HepG2 (cell line): Measurements from ENCODE around the gene PASD1. TPM values are rescaled to one million over a fixed set of nuclear protein-coding genes. Genes with fewer than 3 reads are reported as not detected.

Source experiments
- ATAC-seq: fragments of 200-7000 bp; cut with Tn5 transposase; 3 replicates; pipeline ENCODE4 v1.9.1; 2020; ENCODE audit warnings: mild to moderate bottlenecking, moderate library complexity
- BruUV-seq: library from RNA; stranded (reverse); fragments of 400-500 nt; replicated peaks from 2 replicates; lab custom pipeline; 2021; lab: Mats Ljungman, UMichigan
- CTCF ChIA-PET: fragments of 300-600 bp; formaldehyde crosslinking; extraction: SDS; loops from one replicate; lab custom pipeline; 2021; ENCODE audit warnings: low total read pairs, inconsistent platforms, low intra/inter-chr PET ratio; lab: Yijun Ruan, JAX
- POLR2A ChIA-PET: fragments of 350-600 bp; sonication (Branson Sonifier 250); formaldehyde crosslinking; loops from one replicate; lab custom pipeline; 2020; ENCODE audit warnings: antibody characterized with exemption, inconsistent platforms; lab: Yijun Ruan, JAX
- DNase-seq: peaks from one replicate; pipeline ENCODE4 v3.0.0-alpha.2; 2015; ENCODE audit warnings: low spot score
- FAIRE-seq: peaks from 3 replicates; lab custom pipeline; 2011; peaks lifted over from hg19 to GRCh38; lab: Jason Lieb, UNC
- H2AFZ ChIP-seq: one replicate; pipeline ENCODE4 v1.6.1; 2011; ENCODE audit warnings: low read length, inconsistent platforms
- H3K27ac ChIP-seq: fragments of 300-600 bp; 3 replicates; pipeline ENCODE4 v1.8.0; 2011; ENCODE audit warnings: mixed run types, mild to moderate bottlenecking, mixed read lengths, low read length, inconsistent platforms; ENCODE audit not compliant: insufficient read depth; ENCODE audit errors: extremely low read length
- H3K27me3 ChIP-seq, 2 experiments: fragments of 200-600 bp in 1 of 2; 2 replicates in 1 of 2; 3 replicates in 1 of 2; pipeline versions ENCODE4 v1.6.0 to v1.8.0; 2011; ENCODE audit warnings: low read length in 2 of 2, mild to moderate bottlenecking in 2 of 2, moderate library complexity in 2 of 2, inconsistent platforms in 1 of 2; ENCODE audit not compliant: insufficient read depth in 2 of 2, control insufficient read depth in 1 of 2
- H3K36me3 ChIP-seq, 2 experiments: fragments of 200-600 bp in 1 of 2; replicated peaks in 1 of 2; 2 replicates in 1 of 2; 3 replicates in 1 of 2; pipeline versions ENCODE4 v1.5.1 to v1.8.0; 2011; ENCODE audit warnings: low read length in 2 of 2, inconsistent platforms in 1 of 2; ENCODE audit not compliant: insufficient read depth in 2 of 2, control insufficient read depth in 1 of 2
- H3K4me1 ChIP-seq: 2 replicates; pipeline ENCODE4 v1.5.1; 2012; ENCODE audit warnings: low read length, inconsistent platforms; ENCODE audit not compliant: insufficient read depth
- H3K4me2 ChIP-seq: 2 replicates; pipeline ENCODE4 v1.6.0; 2011; ENCODE audit warnings: low read depth, low read length, inconsistent platforms
- H3K4me3 ChIP-seq, 3 experiments: fragments of 200-600 bp in 1 of 3; sonication (generic), shearing (Covaris generic) in 1 of 3; replicated peaks in 1 of 3; 2 replicates each; pipeline ENCODE4 v1.5.1; 2011 to 2016; ENCODE audit warnings: low read length in 3 of 3, inconsistent platforms in 2 of 3, low read depth in 2 of 3, mild to moderate bottlenecking in 2 of 3, control low read depth in 1 of 3, mixed read lengths in 1 of 3; ENCODE audit not compliant: insufficient read depth in 1 of 3
- H3K79me2 ChIP-seq: one replicate; pipeline ENCODE4 v1.6.1; 2011; ENCODE audit warnings: low read length, inconsistent platforms; ENCODE audit not compliant: insufficient read depth
- H3K9ac ChIP-seq: 2 replicates; pipeline ENCODE4 v1.6.0; 2011; ENCODE audit warnings: mild to moderate bottlenecking, low read depth, low read length, inconsistent platforms; ENCODE audit not compliant: insufficient read depth
- H3K9me3 ChIP-seq: 2 replicates; pipeline ENCODE4 v1.5.1; 2012; ENCODE audit warnings: mild to moderate bottlenecking, low read length
- H4K20me1 ChIP-seq: 2 replicates; pipeline ENCODE4 v1.6.0; 2011; ENCODE audit warnings: inconsistent platforms, mild to moderate bottlenecking, low read length, moderate library complexity; ENCODE audit not compliant: insufficient read depth
- CTCF ChIP-seq: sonication (generic); formaldehyde crosslinking; IDR thresholded peaks from 2 replicates; pipeline ENCODE4 v1.5.0; 2020; ENCODE audit warnings: mild to moderate bottlenecking, missing genetic modification reagents, moderate library complexity
- FIP1L1 ChIP-seq: fragments of 200-400 bp; formaldehyde crosslinking; IDR thresholded peaks from 2 replicates; pipeline ENCODE4 v1.6.1; 2018; ENCODE audit warnings: low read depth, mild to moderate bottlenecking, low read length, moderate library complexity, borderline replicate concordance; ENCODE audit not compliant: insufficient read depth
- GRHL1 ChIP-seq: sonication (generic); formaldehyde crosslinking; conservative IDR thresholded peaks from 2 replicates; pipeline ENCODE4 v1.8.0; 2022; ENCODE audit warnings: missing genetic modification reagents
- HNRNPUL1 ChIP-seq: fragments of 200-400 bp; formaldehyde crosslinking; IDR thresholded peaks from 2 replicates; pipeline ENCODE4 v1.6.1; 2017; ENCODE audit warnings: low read depth, mild to moderate bottlenecking, low read length, moderate library complexity
- KAT2B ChIP-seq: fragments of 150-350 bp; IDR thresholded peaks from 2 replicates; pipeline ENCODE4 v1.6.1; 2014; ENCODE audit warnings: low read depth, low read length, borderline replicate concordance
- KDM2A ChIP-seq: sonication (generic); formaldehyde crosslinking; IDR thresholded peaks from 2 replicates; pipeline ENCODE4 v1.4.0; 2020; ENCODE audit warnings: low read depth, missing genetic modification reagents, borderline replicate concordance
- RAD21 ChIP-seq: fragments of 450-650 bp; formaldehyde crosslinking; IDR thresholded peaks from 2 replicates; pipeline ENCODE4 v1.5.0; 2020; ENCODE audit warnings: mild to moderate bottlenecking
- REL ChIP-seq: sonication (generic); formaldehyde crosslinking; conservative IDR thresholded peaks from 2 replicates; pipeline ENCODE4 v1.8.0; 2022; ENCODE audit warnings: mild to moderate bottlenecking, missing genetic modification reagents, moderate library complexity
- ZNF362 ChIP-seq: sonication (generic); formaldehyde crosslinking; IDR thresholded peaks from 2 replicates; pipeline ENCODE4 v1.4.0; 2020; ENCODE audit warnings: missing genetic modification reagents, mild to moderate bottlenecking, borderline replicate concordance
- ZNF609 ChIP-seq: sonication (generic); formaldehyde crosslinking; IDR thresholded peaks from 2 replicates; pipeline ENCODE4 v1.4.0; 2020; ENCODE audit warnings: mild to moderate bottlenecking, missing genetic modification reagents, borderline replicate concordance
- WGBS: methylation state at CpG from one replicate; pipeline ENCODE4 v1.1.6; 2017; ENCODE audit warnings: low lambda C conversion rate; 5-methylcytosine and 5-hydroxymethylcytosine counted together
- in situ Hi-C: cut with HindIII; loops from 2 replicates; pipeline ENCODE4 v1.10.0; 2017; ENCODE audit warnings: low pct_unique_long_range_greater_than_20kb; ENCODE audit not compliant: extremely low pct_ligation_motif_present
- intact Hi-C: fragments of 100-400 bp; cut with micrococcal nuclease; formaldehyde crosslinking; loops from one replicate; pipeline ENCODE4 v1.10.0; 2022; ENCODE audit not compliant: unreplicated experiment
- polyA plus RNA-seq, 8 experiments: library from polyadenylated mRNA; depleted of rRNA in 3 of 8; stranded (reverse) in 7 of 8; unstranded in 1 of 8; fragments of >200 nt; fragmentation: Illumina TruSeq in 4 of 8; extraction: Trizol in 4 of 8; gene quantifications; 2 replicates each; pipeline versions ENCODE4 v1.2.1 to v1.2.3, GENCODE V29; 2011 to 2016; ENCODE audit warnings: low read depth in 4 of 8, missing spikeins in 1 of 8, mixed read lengths in 1 of 8; ENCODE audit not compliant: insufficient read depth in 1 of 8
- total RNA-seq, 5 experiments: library from RNA; depleted of rRNA; stranded (reverse); fragments of >200 nt; fragmentation: Illumina TruSeq; extraction: Trizol; gene quantifications; 2 replicates each; pipeline ENCODE4 v1.2.3, GENCODE V29; 2016; ENCODE audit warnings: low read depth in 1 of 5

Gene PASD1
- total and polyA plus RNA-seq, 2 of the 13 experiments (the other 11 are each of a cell fraction or from before 2014, with no cell fraction given) = not detected

GRCh38 chrX:151675121-151675746 is 111.8 kb downstream of the PASD1 start (continued):
- no peak for TF ChIP-seq KDM2A (CRISPR knock-in tag)
- TF ChIP-seq GRHL1 (CRISPR knock-in tag) = no peak

- Histone ChIP-seq H3K4me2 (no peak overlapping the region), H3K9ac (no peak overlapping the region), H3K36me3 (no peaks in the 10 kb centered on the region), H3K27ac (no peak overlapping the region), H3K79me2 (no peaks in the 10 kb centered on the region), H2AFZ (no peak overlapping the region), H3K4me3 (no peak overlapping the region), H4K20me1 (no peaks in the 10 kb centered on the region), H3K9me3 (no peaks in the 10 kb centered on the region), H3K4me1 (no peaks in the 10 kb centered on the region), H3K27me3 (no peaks in the 10 kb centered on the region; a peak in 1 of 5 replicates)
- in situ Hi-C loops = loop anchor here (25.0 kb wide), 1 partner anchor 164 kb away; no protein-coding TSS in a partner anchor
- ChIA-PET CTCF (no interaction called here), POLR2A (no interaction called here)
- ATAC-seq = no peak
- BruUV-seq = no TSS peak
- DNase-seq = no peak
- intact Hi-C loops = no loop called here
- FAIRE-seq = no peak
- 26% methylated on average over 3 of the region's 4 CpGs for WGBS
- no peak for TF ChIP-seq RAD21 (CRISPR knock-in tag)
- TF ChIP-seq ZNF609 (CRISPR knock-in tag) = no peak
- TF ChIP-seq REL (CRISPR knock-in tag) = no peak
- TF ChIP-seq ZNF362 (CRISPR knock-in tag) = no peak
- TF ChIP-seq HNRNPUL1 = no peak
- no peak for TF ChIP-seq KAT2B
- no peak for TF ChIP-seq CTCF (CRISPR knock-in tag)
- no peak for TF ChIP-seq FIP1L1
These were observed 112.7 kb downstream of the PASD1 start for GRCh38 chrX:151676196-151676595.
